Measurements from ENCODE around the gene GPR149.

- TF ChIP-seq POLR2A (IDR thresholded peaks at IDR 0.05; ENCODE audit: low read depth, low read length) (no peak), MAX (IDR thresholded peaks at IDR 0.05; ENCODE audit: insufficient read depth, insufficient read length) (no peak), CTCF (IDR thresholded peaks at IDR 0.05; ENCODE audit: extremely low read depth in 1 of 2, insufficient read depth in 1 of 2, low read depth in 1 of 2, low read length in 2 of 2) (no peak), GATA2 (IDR thresholded peaks at IDR 0.05; ENCODE audit: insufficient read depth, insufficient read length, low read depth, low read length) (no peak), EZH2 (IDR thresholded peaks at IDR 0.05; ENCODE audit: borderline replicate concordance, low read depth, low read length, severe bottlenecking) (no peak), FOS (IDR thresholded peaks at IDR 0.05; ENCODE audit: borderline replicate concordance, insufficient read depth, low read length) (no peak), POLR2AphosphoS5 (IDR thresholded peaks at IDR 0.05; ENCODE audit: insufficient read depth, low read depth, low read length) (no peak), MYC (IDR thresholded peaks at IDR 0.05; ENCODE audit: low read depth, low read length) (no peak), JUN (IDR thresholded peaks at IDR 0.05; ENCODE audit: borderline replicate concordance, insufficient read depth, insufficient read length, low read depth) (no peak)
These were observed 51.7 kb downstream of the GPR149 start for GRCh38 chr3:154378311-154378710.
